Cardiac fibroblast (primary cell): ENCODE measurements around the gene PAPPA.
A peak's percentile ranks its signal among the peaks of the same experiment; 100 is the strongest.

ENCODE experiments used
- DNase-seq, 2 donors: peaks; one replicate each; pipeline versions ENCODE4 v3.0.0 to v3.0.0-alpha.2; 2010; ENCODE audit warnings: low read depth in 2 of 2
- H3K4me3 ChIP-seq, 2 donors: replicated peaks in 1 of 2; 1 replicate in 1 of 2; 2 replicates in 1 of 2; pipeline ENCODE4 v1.5.1; 2011; ENCODE audit warnings: low read depth in 2 of 2, low read length in 2 of 2, mild to moderate bottlenecking in 2 of 2, moderate library complexity in 1 of 2
- TF ChIP-seq, protein P1 (sequence below): IDR thresholded peaks from one replicate; pipeline ENCODE4 v1.5.1; 2011; ENCODE audit warnings: low read depth, mild to moderate bottlenecking, low read length, inconsistent platforms

PAPPA gene

DNA sequence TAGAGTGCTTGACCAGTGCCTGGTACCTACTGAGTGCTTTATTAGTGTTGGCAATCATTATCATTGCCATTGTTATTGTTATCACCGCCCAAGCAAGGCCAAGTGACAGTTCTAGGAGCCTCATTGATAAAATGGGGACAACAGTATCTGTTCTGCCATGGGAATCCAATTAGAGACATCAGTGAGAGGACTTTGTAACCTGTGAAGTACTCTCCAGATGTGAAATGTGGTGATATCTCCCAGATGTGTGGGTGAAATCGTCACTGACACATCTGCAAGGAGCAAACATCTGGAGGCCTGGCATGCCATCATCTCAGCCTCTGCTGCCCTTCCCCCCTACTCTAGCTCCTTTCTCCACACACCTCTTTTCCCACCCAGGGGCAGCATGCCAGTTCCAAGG, 260.8 kb downstream of the PAPPA start:
- H3K4me3 ChIP-seq, result no peak overlapping the region
- TF ChIP-seq, protein P1, sequence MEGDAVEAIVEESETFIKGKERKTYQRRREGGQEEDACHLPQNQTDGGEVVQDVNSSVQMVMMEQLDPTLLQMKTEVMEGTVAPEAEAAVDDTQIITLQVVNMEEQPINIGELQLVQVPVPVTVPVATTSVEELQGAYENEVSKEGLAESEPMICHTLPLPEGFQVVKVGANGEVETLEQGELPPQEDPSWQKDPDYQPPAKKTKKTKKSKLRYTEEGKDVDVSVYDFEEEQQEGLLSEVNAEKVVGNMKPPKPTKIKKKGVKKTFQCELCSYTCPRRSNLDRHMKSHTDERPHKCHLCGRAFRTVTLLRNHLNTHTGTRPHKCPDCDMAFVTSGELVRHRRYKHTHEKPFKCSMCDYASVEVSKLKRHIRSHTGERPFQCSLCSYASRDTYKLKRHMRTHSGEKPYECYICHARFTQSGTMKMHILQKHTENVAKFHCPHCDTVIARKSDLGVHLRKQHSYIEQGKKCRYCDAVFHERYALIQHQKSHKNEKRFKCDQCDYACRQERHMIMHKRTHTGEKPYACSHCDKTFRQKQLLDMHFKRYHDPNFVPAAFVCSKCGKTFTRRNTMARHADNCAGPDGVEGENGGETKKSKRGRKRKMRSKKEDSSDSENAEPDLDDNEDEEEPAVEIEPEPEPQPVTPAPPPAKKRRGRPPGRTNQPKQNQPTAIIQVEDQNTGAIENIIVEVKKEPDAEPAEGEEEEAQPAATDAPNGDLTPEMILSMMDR, result no peak
- no peak for DNase-seq

DNA sequence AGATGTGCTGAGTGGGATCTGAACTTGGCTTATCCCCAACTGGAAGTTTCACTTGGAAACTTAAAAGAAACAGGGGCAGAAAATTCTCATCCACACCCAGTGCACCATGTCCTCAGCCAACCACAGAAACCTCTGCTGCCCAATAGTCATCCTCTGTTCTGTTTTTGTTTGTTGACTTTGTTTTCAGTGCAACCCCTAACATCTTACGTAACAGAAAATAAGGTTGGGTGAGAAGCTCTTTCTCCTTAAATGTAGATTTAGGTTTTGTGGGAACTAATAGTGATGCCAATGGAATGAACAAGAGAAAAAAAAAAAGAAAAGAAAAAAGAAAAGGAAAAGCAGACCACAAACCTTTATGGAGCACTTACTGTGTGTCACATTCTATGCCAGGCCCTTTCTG, 262.8 kb downstream of the PAPPA start:
- TF ChIP-seq, protein P1, result no peak
- no peak for DNase-seq
- H3K4me3 ChIP-seq, result no peak overlapping the region

- no peak overlapping the region for H3K4me3 ChIP-seq
- no peak for DNase-seq
- TF ChIP-seq, protein P1, result no peak
Measured at GRCh38 chr9:116417464-116417863, 263.9 kb downstream of the PAPPA start.

GRCh38 chr9:116419181-116419580, 265.6 kb downstream of the PAPPA start:
- TF ChIP-seq, protein P1, result no peak
- H3K4me3 ChIP-seq, result no peak overlapping the region
- DNase-seq, result no peak

GRCh38 chr9:116420993-116421538, 267.5 kb downstream of the PAPPA start:
- no peak overlapping the region for H3K4me3 ChIP-seq
- TF ChIP-seq, protein P1, result no peak
- peak; percentile 23 to 82 for DNase-seq

- H3K4me3 ChIP-seq, result no peak overlapping the region
- TF ChIP-seq, protein P1, result no peak
- no peak for DNase-seq
Measured at GRCh38 chr9:116422119-116422979, 268.8 kb downstream of the PAPPA start.

DNA sequence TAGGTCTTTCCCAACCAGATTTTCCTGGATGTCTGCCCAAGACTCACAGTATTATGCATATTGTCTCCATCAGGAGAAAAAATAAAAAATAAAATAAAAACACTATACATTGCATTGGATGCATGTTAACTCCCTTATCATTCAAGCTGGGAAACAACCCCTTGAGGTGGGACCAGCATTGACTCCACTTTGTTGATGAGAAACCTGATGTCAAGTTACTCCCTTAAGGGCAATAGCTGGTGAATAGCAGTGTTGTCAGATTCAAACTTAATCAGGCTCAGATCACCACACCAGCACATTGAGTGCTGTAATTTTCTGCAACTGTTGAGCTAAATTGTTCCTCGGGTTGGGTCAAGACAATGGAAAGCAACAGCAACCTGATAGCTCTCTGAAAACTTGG, 269.6 kb downstream of the PAPPA start:
- DNase-seq, result no peak
- TF ChIP-seq, protein P1, result no peak
- no peak overlapping the region for H3K4me3 ChIP-seq
